Naive thymus-derived CD8-positive, alpha-beta T cell (primary cell): Measurements from ENCODE around the gene RHBDD2. TPM values are rescaled to one million over a fixed set of nuclear protein-coding genes. Genes with fewer than 3 reads are reported as not detected.

Source experiments
- ATAC-seq, 2 donors: fragments of 150-1000 bp; cut with Tn5 transposase in 1 of 2; sonication (Bioruptor Pico), chemical (Tn5 transposase) in 1 of 2; 1 replicate in 1 of 2; 2 replicates in 1 of 2; pipeline ENCODE4 v1.10.0; 2021; ENCODE audit warnings: mild to moderate bottlenecking in 2 of 2, moderate library complexity in 2 of 2
- POLR2A ChIA-PET: fragments of 350-600 bp; sonication (Branson Sonifier 250); formaldehyde crosslinking; loops from one replicate; lab custom pipeline; 2021; ENCODE audit warnings: antibody characterized with exemption; lab: Charles Lee
- DNase-seq, 10 donors: peaks; one replicate each; pipeline versions ENCODE4 v3.0.0 to v3.0.0-alpha.2; 2020 to 2022
- H3K27ac Mint-ChIP-seq, 10 donors: one replicate each; pipeline ENCODE4 v1.8.0; 2020 to 2022; ENCODE audit warnings: mild to moderate bottlenecking in 10 of 10, mixed read lengths in 10 of 10, moderate library complexity in 4 of 10, inconsistent platforms in 1 of 10
- H3K27me3 Mint-ChIP-seq, 5 donors: one replicate each; pipeline ENCODE4 v1.8.0; 2021 to 2022; ENCODE audit warnings: mixed read lengths in 5 of 5
- H3K36me3 Mint-ChIP-seq, 3 donors: one replicate each; pipeline ENCODE4 v1.8.0; 2020 to 2022; ENCODE audit warnings: mixed read lengths in 3 of 3, mild to moderate bottlenecking in 2 of 3, inconsistent platforms in 1 of 3
- H3K4me1 Mint-ChIP-seq, 4 donors: one replicate each; pipeline ENCODE4 v1.8.0; 2021 to 2022; ENCODE audit warnings: mixed read lengths in 4 of 4
- H3K4me3 Mint-ChIP-seq, 10 donors: one replicate each; pipeline ENCODE4 v1.8.0; 2020 to 2022; ENCODE audit warnings: mild to moderate bottlenecking in 10 of 10, mixed read lengths in 10 of 10, moderate library complexity in 6 of 10, inconsistent platforms in 1 of 10
- H3K9me3 Mint-ChIP-seq, 9 donors: one replicate each; pipeline ENCODE4 v1.8.0; 2020 to 2022; ENCODE audit warnings: mixed read lengths in 9 of 9, mild to moderate bottlenecking in 3 of 9, inconsistent platforms in 1 of 9, moderate library complexity in 1 of 9
- microRNA-seq: library from miRNA; unstranded; fragments of <30 nt; microRNA quantifications from one replicate; pipeline ENCODE4 v1.2.0, GENCODE V29; 2022; ENCODE audit warnings: borderline microRNAs expressed
- polyA plus RNA-seq, 3 donors: library from polyadenylated mRNA; unstranded; fragments of 300-500 nt; fragmentation: Illumina TruSeq; gene quantifications; one replicate each; pipeline ENCODE4 v1.2.3, GENCODE V29; 2021
- total RNA-seq, 8 experiments: library from RNA in 2 of 8; stranded (reverse) in 2 of 8; gene quantifications; one replicate each; pipeline ENCODE4 v1.2.3 and lab custom pipeline; 2021 to 2026

The RHBDD2 gene
- total and polyA plus RNA-seq, 5 experiments from 2014 or later: 47.1 to 89.0 (median 73.7) TPM

DNA sequence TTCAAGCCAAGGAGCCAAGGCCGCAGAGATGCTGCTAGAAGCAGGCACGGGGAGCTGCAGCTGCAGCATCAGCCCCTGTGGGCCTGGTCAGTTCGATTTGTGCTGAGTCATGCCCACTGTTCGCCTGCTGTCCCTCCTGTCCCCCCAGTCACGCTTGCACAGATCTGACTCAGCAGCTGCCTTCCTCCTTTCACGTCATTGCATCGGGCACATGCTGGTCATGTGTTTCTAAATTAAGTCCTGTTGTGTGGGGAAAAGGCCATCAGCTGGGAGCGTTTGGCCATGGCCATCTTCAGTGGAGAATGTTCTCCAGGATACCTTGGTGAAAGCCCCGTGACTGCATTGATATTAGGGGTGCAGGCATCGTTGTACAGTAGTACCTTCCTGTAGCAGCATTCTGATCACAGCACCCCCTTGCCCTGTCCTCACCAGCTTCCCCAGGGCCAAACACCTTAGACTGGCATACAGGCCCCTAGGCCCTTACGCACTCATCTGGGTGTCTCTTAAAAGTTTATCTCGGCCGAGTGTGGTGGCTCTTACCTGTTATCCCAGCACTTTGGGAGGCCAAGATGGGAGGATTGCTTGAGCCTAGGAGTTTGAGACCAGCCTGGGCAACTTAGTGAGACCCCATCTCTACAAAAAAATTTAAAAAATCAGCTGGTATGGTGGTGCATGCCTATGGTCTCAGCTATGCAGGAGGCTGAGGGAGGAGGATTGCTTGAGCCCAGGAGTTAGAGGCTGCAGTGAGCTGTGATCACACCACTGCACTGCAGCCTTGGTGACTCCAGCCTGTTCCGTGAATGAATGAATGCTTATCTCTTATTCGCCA, 59.3 kb downstream of the RHBDD2 start:
- ATAC-seq (no peak), DNase-seq (no peak)
- peaks cover 0 to 7% (median 0%) of the 10 kb centered on the region in 9 donors for H3K9me3 Mint-ChIP-seq
- H3K4me3 Mint-ChIP-seq: no peak overlapping the region
- no peaks in the 10 kb centered on the region for H3K27me3 Mint-ChIP-seq
- POLR2A ChIA-PET: no interaction called here
- peaks cover 6 to 11% (median 11%) of the 10 kb centered on the region in 4 donors for H3K4me1 Mint-ChIP-seq
- peaks cover 6 to 12% (median 8%) of the 10 kb centered on the region in 3 donors for H3K36me3 Mint-ChIP-seq
- H3K27ac Mint-ChIP-seq: peak overlapping the region in 1 of 10 donors; percentile 53

Small RNA genes within 50 kb of the gene (microRNA-seq; reads per million reads assigned to microRNA genes)
- 1.4 reads per million for gene MIR4651

Other genes starting within 250 kb of the RHBDD2 start
- 1 to 10 TPM; 1.6 to 2.1 TPM for gene HIP1, start 140.1 kb upstream of the RHBDD2 start, total RNA-seq
- 1 to 10 TPM in 1 of 3 donors, under 1 TPM in 2; 0.13 to 2.0 (median 0.34) TPM for gene HIP1, start 140.1 kb upstream of the RHBDD2 start, polyA plus RNA-seq
- not detected for gene CCL26, start 106.8 kb upstream of the RHBDD2 start, total RNA-seq
- gene CCL26, start 106.8 kb upstream of the RHBDD2 start, polyA plus RNA-seq: not detected
- not detected for gene CCL24, start 65.2 kb upstream of the RHBDD2 start, total RNA-seq
- not detected for gene CCL24, start 65.2 kb upstream of the RHBDD2 start, polyA plus RNA-seq
- gene POR, start 36.1 kb downstream of the RHBDD2 start, total RNA-seq: 10 to 100 TPM; 74.4 to 80.3 TPM
- gene POR, start 36.1 kb downstream of the RHBDD2 start, polyA plus RNA-seq: 10 to 100 TPM; 32.6 to 51.0 (median 45.2) TPM
- 10 to 100 TPM; 21.5 to 31.4 TPM for gene TMEM120A, start 115.6 kb downstream of the RHBDD2 start, total RNA-seq
- gene TMEM120A, start 115.6 kb downstream of the RHBDD2 start, polyA plus RNA-seq: 10 to 100 TPM; 12.2 to 15.6 (median 14.8) TPM
- gene STYXL1, start 169.0 kb downstream of the RHBDD2 start, total RNA-seq: 10 to 100 TPM; 21.8 to 25.1 TPM
- 10 to 100 TPM; 52.7 to 61.9 (median 55.7) TPM for gene STYXL1, start 169.0 kb downstream of the RHBDD2 start, polyA plus RNA-seq
- 10 to 100 TPM; 74.8 to 82.0 TPM for gene MDH2, start 169.1 kb downstream of the RHBDD2 start, total RNA-seq
- 100 to 1,000 TPM; 131 to 153 (median 149) TPM for gene MDH2, start 169.1 kb downstream of the RHBDD2 start, polyA plus RNA-seq